ENCODE results near the gene BOC.
A peak's percentile ranks its signal among the peaks of the same experiment; 100 is the strongest.

BOC gene, protein sequence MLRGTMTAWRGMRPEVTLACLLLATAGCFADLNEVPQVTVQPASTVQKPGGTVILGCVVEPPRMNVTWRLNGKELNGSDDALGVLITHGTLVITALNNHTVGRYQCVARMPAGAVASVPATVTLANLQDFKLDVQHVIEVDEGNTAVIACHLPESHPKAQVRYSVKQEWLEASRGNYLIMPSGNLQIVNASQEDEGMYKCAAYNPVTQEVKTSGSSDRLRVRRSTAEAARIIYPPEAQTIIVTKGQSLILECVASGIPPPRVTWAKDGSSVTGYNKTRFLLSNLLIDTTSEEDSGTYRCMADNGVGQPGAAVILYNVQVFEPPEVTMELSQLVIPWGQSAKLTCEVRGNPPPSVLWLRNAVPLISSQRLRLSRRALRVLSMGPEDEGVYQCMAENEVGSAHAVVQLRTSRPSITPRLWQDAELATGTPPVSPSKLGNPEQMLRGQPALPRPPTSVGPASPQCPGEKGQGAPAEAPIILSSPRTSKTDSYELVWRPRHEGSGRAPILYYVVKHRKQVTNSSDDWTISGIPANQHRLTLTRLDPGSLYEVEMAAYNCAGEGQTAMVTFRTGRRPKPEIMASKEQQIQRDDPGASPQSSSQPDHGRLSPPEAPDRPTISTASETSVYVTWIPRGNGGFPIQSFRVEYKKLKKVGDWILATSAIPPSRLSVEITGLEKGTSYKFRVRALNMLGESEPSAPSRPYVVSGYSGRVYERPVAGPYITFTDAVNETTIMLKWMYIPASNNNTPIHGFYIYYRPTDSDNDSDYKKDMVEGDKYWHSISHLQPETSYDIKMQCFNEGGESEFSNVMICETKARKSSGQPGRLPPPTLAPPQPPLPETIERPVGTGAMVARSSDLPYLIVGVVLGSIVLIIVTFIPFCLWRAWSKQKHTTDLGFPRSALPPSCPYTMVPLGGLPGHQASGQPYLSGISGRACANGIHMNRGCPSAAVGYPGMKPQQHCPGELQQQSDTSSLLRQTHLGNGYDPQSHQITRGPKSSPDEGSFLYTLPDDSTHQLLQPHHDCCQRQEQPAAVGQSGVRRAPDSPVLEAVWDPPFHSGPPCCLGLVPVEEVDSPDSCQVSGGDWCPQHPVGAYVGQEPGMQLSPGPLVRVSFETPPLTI

DNA sequence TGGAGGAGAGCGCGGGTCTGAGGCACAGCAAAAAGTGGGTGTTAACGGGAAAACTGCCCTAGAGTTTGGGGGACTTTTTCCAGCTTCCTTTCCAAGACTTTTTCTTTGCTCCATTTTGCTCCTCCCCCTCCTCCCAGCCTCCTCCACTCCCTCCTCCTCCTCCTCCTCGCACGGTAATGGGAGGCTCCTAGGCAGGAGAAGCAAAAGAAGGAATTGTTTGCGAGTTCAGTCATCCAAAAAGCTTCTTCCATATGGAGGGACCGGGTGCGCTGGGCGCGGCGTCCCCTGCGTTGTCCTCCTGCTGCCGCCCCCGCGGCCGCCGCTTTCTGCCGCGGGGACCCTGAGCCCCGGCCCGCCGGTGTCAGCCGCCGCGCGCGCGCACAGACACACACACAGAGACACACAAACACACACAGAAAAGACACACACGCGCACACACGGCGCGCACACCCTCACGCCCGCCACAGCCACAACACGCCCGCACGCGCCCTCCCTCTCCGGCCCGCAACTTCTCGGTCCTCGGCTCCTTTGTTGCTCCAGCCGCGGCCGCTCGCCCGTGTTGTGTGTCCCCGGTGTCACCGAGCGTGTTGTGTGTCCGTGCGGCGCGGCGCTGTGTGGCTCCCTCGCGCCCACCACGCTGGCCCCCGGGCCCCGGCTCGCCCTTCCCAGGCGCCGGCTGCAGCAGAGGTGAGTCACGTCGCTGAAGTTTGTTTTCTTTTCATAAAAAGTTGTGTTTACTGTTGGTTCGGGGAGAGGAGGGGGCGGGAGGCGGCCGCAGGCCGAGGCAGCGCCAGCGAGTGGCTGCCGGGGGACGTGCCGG, at the start of gene BOC:
Gene BOC (plus strand): TSS at position 228 of the 820 bp plus-strand sequence. CDS start 38,246 bp downstream, outside the sequence.
- peak within 1 kb of the TSS; percentile 45 for H3K27ac ChIP-seq
- TF ChIP-seq, protein P1, sequence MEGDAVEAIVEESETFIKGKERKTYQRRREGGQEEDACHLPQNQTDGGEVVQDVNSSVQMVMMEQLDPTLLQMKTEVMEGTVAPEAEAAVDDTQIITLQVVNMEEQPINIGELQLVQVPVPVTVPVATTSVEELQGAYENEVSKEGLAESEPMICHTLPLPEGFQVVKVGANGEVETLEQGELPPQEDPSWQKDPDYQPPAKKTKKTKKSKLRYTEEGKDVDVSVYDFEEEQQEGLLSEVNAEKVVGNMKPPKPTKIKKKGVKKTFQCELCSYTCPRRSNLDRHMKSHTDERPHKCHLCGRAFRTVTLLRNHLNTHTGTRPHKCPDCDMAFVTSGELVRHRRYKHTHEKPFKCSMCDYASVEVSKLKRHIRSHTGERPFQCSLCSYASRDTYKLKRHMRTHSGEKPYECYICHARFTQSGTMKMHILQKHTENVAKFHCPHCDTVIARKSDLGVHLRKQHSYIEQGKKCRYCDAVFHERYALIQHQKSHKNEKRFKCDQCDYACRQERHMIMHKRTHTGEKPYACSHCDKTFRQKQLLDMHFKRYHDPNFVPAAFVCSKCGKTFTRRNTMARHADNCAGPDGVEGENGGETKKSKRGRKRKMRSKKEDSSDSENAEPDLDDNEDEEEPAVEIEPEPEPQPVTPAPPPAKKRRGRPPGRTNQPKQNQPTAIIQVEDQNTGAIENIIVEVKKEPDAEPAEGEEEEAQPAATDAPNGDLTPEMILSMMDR (conservative IDR thresholded peaks at IDR 0.05): peak; percentile 34

DNA sequence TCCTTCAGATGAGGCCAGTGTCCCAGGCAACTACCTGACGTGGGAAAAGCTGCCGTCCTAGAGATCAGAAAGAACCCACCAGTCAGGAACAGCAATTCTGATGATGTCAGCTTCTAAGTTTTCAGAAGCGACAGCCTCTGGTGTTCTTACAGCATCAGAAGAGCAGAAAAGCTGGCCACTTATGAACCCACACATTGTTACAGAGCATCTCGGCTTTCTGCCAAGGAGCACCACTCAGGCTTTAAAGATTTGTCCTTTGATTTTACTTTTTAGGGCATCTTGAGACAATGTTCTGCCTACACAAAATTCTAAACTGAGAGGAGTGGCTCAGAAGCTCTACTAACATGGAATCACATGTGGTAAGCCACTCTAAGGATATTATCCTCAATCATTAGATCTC, 49.7 kb upstream of the BOC start:
- TF ChIP-seq, protein P1 (conservative IDR thresholded peaks at IDR 0.05): no peak
- H3K27ac ChIP-seq: no peak overlapping the region

DNA sequence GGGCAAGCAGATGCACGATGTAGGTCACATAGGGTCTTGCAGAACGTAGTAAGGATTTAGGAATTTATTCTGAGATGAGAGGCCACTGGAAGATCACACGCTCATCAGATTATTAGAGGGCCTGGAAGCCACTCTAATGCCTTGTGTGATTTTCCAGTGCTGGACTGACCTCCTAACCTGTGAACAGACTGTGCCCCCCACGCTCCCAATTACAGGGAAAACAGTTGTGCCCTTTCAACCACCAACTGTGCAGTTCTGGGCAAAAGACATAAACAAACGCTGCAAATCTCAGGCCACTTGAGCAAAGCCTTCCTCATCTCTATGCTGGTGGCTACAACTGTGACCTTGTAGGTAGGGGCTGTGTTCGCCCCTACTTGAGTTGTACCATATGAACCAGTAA, 48.2 kb upstream of the BOC start:
- H3K27ac ChIP-seq: no peak overlapping the region
- TF ChIP-seq, protein P1 (conservative IDR thresholded peaks at IDR 0.05): no peak

DNA sequence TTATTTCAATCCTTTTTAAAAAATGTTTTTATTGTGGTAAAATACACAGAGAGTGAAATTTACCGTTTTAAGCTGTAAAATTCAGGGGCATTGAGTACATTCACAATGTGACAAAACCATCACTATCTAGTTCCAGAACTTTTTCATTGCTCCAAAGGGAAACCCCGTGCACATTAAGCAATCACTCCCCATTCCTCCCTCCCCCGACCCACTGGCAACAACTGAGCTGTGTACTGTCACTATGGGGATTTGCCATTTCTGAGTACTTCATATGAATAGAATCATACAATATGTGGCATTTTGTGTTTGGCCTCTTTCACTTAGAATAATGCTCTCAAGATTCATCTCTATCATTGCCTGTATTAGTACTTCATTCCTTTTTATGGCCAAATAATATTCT, 45.5 kb upstream of the BOC start:
- TF ChIP-seq, protein P1 (conservative IDR thresholded peaks at IDR 0.05): no peak
- H3K27ac ChIP-seq: peak overlapping the region; percentile 73

DNA sequence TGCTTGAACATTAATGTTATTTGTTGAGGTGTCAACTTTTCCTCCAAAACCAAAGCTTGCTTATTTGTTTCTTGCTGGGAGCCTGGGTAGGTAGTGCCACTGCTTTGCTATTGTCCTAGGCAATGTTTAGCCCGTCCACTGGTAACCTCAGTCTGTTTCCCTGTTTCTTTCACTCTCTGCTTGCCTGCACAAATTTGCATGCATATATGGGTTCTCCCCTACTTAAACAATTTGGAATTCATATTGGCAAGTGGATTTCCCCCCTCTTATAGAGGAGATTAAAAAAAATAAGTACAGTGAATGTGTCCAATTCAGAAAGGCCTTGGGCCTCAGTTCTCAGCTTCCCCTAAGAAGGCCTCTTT, 45.0 kb upstream of the BOC start:
- peak overlapping the region; percentile 73 for H3K27ac ChIP-seq
- TF ChIP-seq, protein P1 (conservative IDR thresholded peaks at IDR 0.05): no peak

DNA sequence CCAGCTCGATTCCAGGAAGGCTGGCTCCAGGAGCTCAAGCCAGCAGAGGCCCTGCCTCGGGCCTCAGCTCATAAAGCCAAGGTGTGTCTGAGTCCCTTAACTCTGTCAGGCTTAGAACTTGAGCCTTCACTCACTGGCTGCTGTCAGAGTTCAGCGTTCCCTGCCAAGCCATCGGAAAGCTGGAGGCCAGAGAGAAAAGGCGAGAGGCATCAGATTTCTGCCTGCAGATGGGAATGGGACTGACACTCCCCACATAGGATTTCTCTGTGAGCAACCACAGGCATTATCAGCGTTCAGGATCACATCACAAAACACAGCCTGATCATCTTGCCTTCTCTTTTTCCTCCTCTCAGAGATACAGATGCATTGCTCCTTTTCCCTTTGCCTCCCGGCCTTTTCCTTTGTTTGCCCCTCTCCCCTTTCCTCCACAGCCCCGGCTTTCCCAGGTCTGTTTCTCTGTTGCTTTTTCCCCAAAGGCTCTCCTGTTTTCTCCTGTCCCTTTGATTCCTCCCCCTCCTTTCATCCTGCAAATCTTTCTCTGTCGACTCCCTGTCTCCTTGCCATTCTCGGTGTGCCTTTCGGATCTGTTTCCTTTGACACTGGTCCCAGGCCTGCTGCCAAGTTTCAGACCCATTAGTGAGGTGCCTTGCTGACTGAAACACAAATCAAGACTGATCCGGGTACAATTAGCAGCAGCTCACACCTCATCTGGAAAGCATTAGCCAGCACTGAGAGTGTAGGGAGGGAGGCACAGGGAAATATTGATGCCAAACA, 44.5 kb upstream of the BOC start:
- TF ChIP-seq, protein P1 (conservative IDR thresholded peaks at IDR 0.05): no peak
- H3K27ac ChIP-seq: peak overlapping the region; percentile 73
